ENCODE results near the gene TMEM37. TPM values are rescaled to one million over a fixed set of nuclear protein-coding genes. Genes with fewer than 3 reads are reported as not detected.

TMEM37 gene
- total RNA-seq, 1 experiment from 2014 or later, result 4.2 TPM

GRCh38 chr2:119455066-119455718 is 23.5 kb downstream of the TMEM37 start:
- no peak overlapping the region for H3T11ph ChIP-seq (ENCODE audit: low read length)
- no peaks in the 10 kb centered on the region; the same call in 1 of the 2 replicates for H3K79me2 ChIP-seq (ENCODE audit: insufficient read depth, low read length)
- H2AFZ ChIP-seq (ENCODE audit: low read length), result no peak overlapping the region
- no peak overlapping the region for H4K5ac ChIP-seq (ENCODE audit: insufficient read length, low read depth, low read length)
- Mint-ChIP-seq H3K9me3 (no peaks in the 10 kb centered on the region; a peak in 1 of 5 replicates), H3K4me1 (no peaks in the 10 kb centered on the region; a peak in 1 of 4 replicates), H3K4me3 (no peak overlapping the region), H3K36me3 (ENCODE audit: insufficient read depth in 1 of 3, low read depth in 3 of 3) (no peaks in the 10 kb centered on the region), H3K27ac (no peak overlapping the region), H3K27me3 (ENCODE audit: low read depth) (peaks cover 22% of the 10 kb centered on the region)
- H2BK15ac ChIP-seq (ENCODE audit: low read depth, low read length), result no peak overlapping the region
- no peaks in the 10 kb centered on the region for H3K9me3 ChIP-seq (ENCODE audit: control insufficient read depth, low read depth, low read length)
- no peak overlapping the region for H2AK5ac ChIP-seq (ENCODE audit: insufficient read length, low read length)
- H4K20me1 ChIP-seq (ENCODE audit: control insufficient read depth, insufficient read depth, insufficient read length), result no peaks in the 10 kb centered on the region
- H4K8ac ChIP-seq (replicated peaks; ENCODE audit: insufficient read length, low read depth, low read length), result no peak overlapping the region
- no peak overlapping the region for H2BK5ac ChIP-seq (ENCODE audit: insufficient read length, low read length)
- H4K91ac ChIP-seq (ENCODE audit: insufficient read length, low read depth, low read length), result no peak overlapping the region
- H3K9ac ChIP-seq (ENCODE audit: extremely low read depth, insufficient read length, low read length), result no peak overlapping the region
- no peaks in the 10 kb centered on the region for H3K23me2 ChIP-seq (ENCODE audit: insufficient read length, low read depth, low read length, poor library complexity, severe bottlenecking)
- no peaks in the 10 kb centered on the region for H3K27me3 ChIP-seq (ENCODE audit: insufficient read depth, low read length)
- no peaks in the 10 kb centered on the region for H3K4me1 ChIP-seq (ENCODE audit: insufficient read depth, low read length)
- no peak overlapping the region for H2BK12ac ChIP-seq (ENCODE audit: insufficient read length, low read depth, low read length)
- no peak overlapping the region for H3K4ac ChIP-seq (ENCODE audit: low read depth, low read length)
- H3K56ac ChIP-seq (ENCODE audit: insufficient read length, low read depth, low read length), result no peak overlapping the region
- no peak for TF ChIP-seq CTCF (conservative IDR thresholded peaks at IDR 0.05)
- no peak overlapping the region for H3K27ac ChIP-seq (ENCODE audit: insufficient read length, low read depth, low read length)
- H2BK120ac ChIP-seq (ENCODE audit: low read depth, low read length, poor library complexity, severe bottlenecking), result no peak overlapping the region
- WGBS (ENCODE audit: extremely low coverage, insufficient read length, low lambda C conversion rate), result no CpG with 5 or more reads among the region's 13 CpGs
- no peak overlapping the region for H3K4me2 ChIP-seq (ENCODE audit: insufficient read depth, insufficient read length, low read length)
- no peak overlapping the region for H3K18ac ChIP-seq (ENCODE audit: insufficient read length, low read depth, low read length)
- DNase-seq, result no peak
- no peak overlapping the region for H3K23ac ChIP-seq (ENCODE audit: insufficient read length, low read depth, low read length)
- H3K14ac ChIP-seq (ENCODE audit: insufficient read depth, low read length), result no peak overlapping the region
- H2BK20ac ChIP-seq (ENCODE audit: low read depth, low read length, poor library complexity, severe bottlenecking), result no peak overlapping the region
- no peaks in the 10 kb centered on the region for H3K79me1 ChIP-seq (ENCODE audit: insufficient read depth, low read depth, low read length, poor library complexity, severe bottlenecking)
